PC-9 (cell line): ENCODE data around the gene MACROD2. TPM values are rescaled to one million over a fixed set of nuclear protein-coding genes. Genes with fewer than 3 reads are reported as not detected.

Experiments
- BruUV-seq: library from RNA; stranded (reverse); fragments of 400-500 nt; replicated peaks from 2 replicates; lab custom pipeline; 2021; lab: Mats Ljungman, UMichigan
- CTCF ChIA-PET: fragments of 300-600 bp; sonication (Branson Sonifier 250); formaldehyde crosslinking; loops from one replicate; lab custom pipeline; 2022; ENCODE audit warnings: antibody characterized with exemption; lab: Charles Lee
- POLR2A ChIA-PET: fragments of 300-600 bp; sonication (Branson Sonifier 250); formaldehyde crosslinking; loops from one replicate; lab custom pipeline; 2022; ENCODE audit warnings: antibody characterized with exemption; ENCODE audit not compliant: unreplicated experiment; lab: Charles Lee
- DNase-seq, 2 experiments: peaks; one replicate each; pipeline versions ENCODE4 v3.0.0 to v3.0.0-alpha.2; 2015 to 2022; ENCODE audit warnings: mixed read lengths in 1 of 2
- H2AFZ ChIP-seq: fragments of 200-600 bp; sonication (generic); 2 replicates; pipeline ENCODE4 v1.8.1; 2017; ENCODE audit warnings: antibody characterized with exemption
- H3F3A ChIP-seq: fragments of 200-600 bp; sonication (generic); 2 replicates; pipeline ENCODE4 v1.8.1; 2017; ENCODE audit warnings: antibody characterized with exemption, mild to moderate bottlenecking, low read depth; ENCODE audit not compliant: insufficient read depth
- H3K27ac ChIP-seq: fragments of 200-600 bp; sonication (generic); 2 replicates; pipeline ENCODE4 v1.6.1; 2016; ENCODE audit warnings: mixed run types
- H3K27me3 ChIP-seq: fragments of 200-600 bp; sonication (generic); 2 replicates; pipeline ENCODE4 v1.6.1; 2016; ENCODE audit warnings: low read depth, mixed run types; ENCODE audit not compliant: insufficient read depth
- H3K36me3 ChIP-seq: fragments of 200-600 bp; sonication (generic); 2 replicates; pipeline ENCODE4 v1.6.1; 2016; ENCODE audit warnings: low read depth, mixed run types
- H3K4me1 ChIP-seq: fragments of 200-600 bp; sonication (generic); replicated peaks from 2 replicates; pipeline ENCODE4 v1.6.1; 2016; ENCODE audit warnings: mixed run types; ENCODE audit not compliant: insufficient read depth
- H3K4me2 ChIP-seq: fragments of 200-600 bp; sonication (generic); 2 replicates; pipeline ENCODE4 v1.6.1; 2017; ENCODE audit warnings: mixed run types
- H3K4me3 ChIP-seq: fragments of 200-600 bp; sonication (generic); 2 replicates; pipeline ENCODE4 v1.6.1; 2016; ENCODE audit warnings: mixed run types
- H3K79me2 ChIP-seq: fragments of 200-600 bp; sonication (generic); 2 replicates; pipeline ENCODE4 v1.6.1; 2017; ENCODE audit warnings: low read depth, mixed run types
- H3K9me2 ChIP-seq: fragments of 200-600 bp; sonication (generic); 2 replicates; pipeline ENCODE4 v1.8.1; 2017; ENCODE audit warnings: mild to moderate bottlenecking; ENCODE audit not compliant: insufficient read depth
- H3K9me3 ChIP-seq: fragments of 200-600 bp; sonication (generic); 2 replicates; pipeline ENCODE4 v1.8.1; 2016; ENCODE audit warnings: low read depth; ENCODE audit not compliant: insufficient read depth
- H4K20me1 ChIP-seq: fragments of 200-600 bp; sonication (generic); 2 replicates; pipeline ENCODE4 v1.8.1; 2017; ENCODE audit not compliant: insufficient read depth
- CTCF ChIP-seq: fragments of 200-600 bp; sonication (generic); conservative IDR thresholded peaks from 2 replicates; pipeline ENCODE4 v1.6.1; 2017; ENCODE audit warnings: mixed run types, antibody characterized with exemption, mild to moderate bottlenecking, moderate library complexity
- EZH2 ChIP-seq: fragments of 200-600 bp; sonication (generic); IDR thresholded peaks from 2 replicates; pipeline ENCODE4 v1.8.0; 2017; ENCODE audit warnings: antibody characterized with exemption, low read depth
- intact Hi-C: fragments of 100-400 bp; cut with micrococcal nuclease; formaldehyde crosslinking; loops from one replicate; pipeline ENCODE4 v1.10.0; 2022; ENCODE audit not compliant: unreplicated experiment
- total RNA-seq: library from RNA; stranded (reverse); gene quantifications from 2 replicates; pipeline ENCODE4 v1.2.3, GENCODE V29; 2021

Gene MACROD2
- total RNA-seq, 1 experiment from 2014 or later: 11.4 TPM

- Histone ChIP-seq H3K9me2 (peaks cover 4% of the 10 kb centered on the region; the same call in 1 of the 2 replicates), H3K27ac (no peak overlapping the region), H3K4me3 (no peak overlapping the region), H4K20me1 (no peaks in the 10 kb centered on the region), H2AFZ (no peak overlapping the region), H3F3A (no peaks in the 10 kb centered on the region), H3K4me1 (no peaks in the 10 kb centered on the region), H3K9me3 (no peaks in the 10 kb centered on the region), H3K79me2 (no peaks in the 10 kb centered on the region), H3K36me3 (no peaks in the 10 kb centered on the region), H3K27me3 (no peaks in the 10 kb centered on the region), H3K4me2 (no peak overlapping the region)
- no TSS peak for BruUV-seq
- ChIA-PET POLR2A (no interaction called here), CTCF (no interaction called here)
- intact Hi-C loops: no loop called here
- TF ChIP-seq EZH2 (no peak), CTCF (no peak)
- no peak for DNase-seq
Measured at GRCh38 chr20:15122613-15123012, 1127.3 kb downstream of the MACROD2 start.

GRCh38 chr20:15131176-15131575 is 1135.9 kb downstream of the MACROD2 start:
- no peaks in the 10 kb centered on the region for H3K27me3 ChIP-seq
- H3K27ac ChIP-seq: no peak overlapping the region
- H4K20me1 ChIP-seq: no peaks in the 10 kb centered on the region
- no peaks in the 10 kb centered on the region for H3K9me2 ChIP-seq
- CTCF ChIA-PET: no interaction called here
- H3K36me3 ChIP-seq: no peaks in the 10 kb centered on the region
- BruUV-seq: no TSS peak
- H3K4me1 ChIP-seq: no peaks in the 10 kb centered on the region
- no peak overlapping the region for H3K4me2 ChIP-seq
- TF ChIP-seq EZH2: no peak
- TF ChIP-seq CTCF: no peak
- POLR2A ChIA-PET: no interaction called here
- no peak overlapping the region for H2AFZ ChIP-seq
- H3K9me3 ChIP-seq: no peaks in the 10 kb centered on the region
- intact Hi-C loops: no loop called here
- no peak overlapping the region for H3K4me3 ChIP-seq
- no peaks in the 10 kb centered on the region for H3K79me2 ChIP-seq
- no peak for DNase-seq
- no peaks in the 10 kb centered on the region for H3F3A ChIP-seq

GRCh38 chr20:15138548-15139126 is 1143.3 kb downstream of the MACROD2 start:
- Histone ChIP-seq H4K20me1 (no peaks in the 10 kb centered on the region), H3K9me3 (no peaks in the 10 kb centered on the region), H3K4me1 (no peaks in the 10 kb centered on the region), H2AFZ (no peak overlapping the region), H3K27me3 (no peaks in the 10 kb centered on the region), H3K4me3 (no peak overlapping the region), H3K36me3 (no peaks in the 10 kb centered on the region), H3K4me2 (no peak overlapping the region), H3F3A (no peaks in the 10 kb centered on the region), H3K9me2 (no peaks in the 10 kb centered on the region), H3K79me2 (no peaks in the 10 kb centered on the region), H3K27ac (no peak overlapping the region)
- POLR2A ChIA-PET: no interaction called here
- intact Hi-C loops: no loop called here
- CTCF ChIA-PET: no interaction called here
- BruUV-seq: no TSS peak
- no peak for DNase-seq
- no peak for TF ChIP-seq CTCF
- TF ChIP-seq EZH2: no peak
